HEK293 (cell line): ENCODE data around the gene RRM1.

Experiments
- CTCF ChIA-PET: fragments of 350-600 bp; formaldehyde crosslinking; extraction: SDS; loops from one replicate; lab custom pipeline; 2021; ENCODE audit warnings: antibody characterized with exemption; lab: Yijun Ruan, JAX
- POLR2A ChIA-PET: fragments of 300-600 bp; formaldehyde crosslinking; extraction: SDS; loops from one replicate; lab custom pipeline; 2020; ENCODE audit warnings: antibody characterized with exemption, inconsistent platforms; lab: Yijun Ruan, JAX
- H3K27ac ChIP-seq: fragments of 200-500 bp; sonication (Bioruptor generic); 2 replicates; pipeline ENCODE4 v1.5.1; 2014; ENCODE audit warnings: low read depth, low read length, control low read depth, inconsistent platforms; ENCODE audit errors: extremely low read depth
- H3K36me3 ChIP-seq, 2 experiments: fragments of 200-500 bp in 1 of 2; sonication (Bioruptor generic) in 1 of 2; 1 replicate in 1 of 2; 2 replicates in 1 of 2; pipeline ENCODE4 v1.5.1; 2014 to 2017; ENCODE audit warnings: inconsistent platforms in 2 of 2, low read length in 2 of 2; ENCODE audit not compliant: control insufficient read depth in 2 of 2, insufficient read depth in 1 of 2
- H3K4me1 ChIP-seq: fragments of 200-500 bp; sonication (Bioruptor generic); 2 replicates; pipeline ENCODE4 v1.5.1; 2014; ENCODE audit warnings: mild to moderate bottlenecking, low read length, inconsistent platforms; ENCODE audit not compliant: control insufficient read depth, insufficient read depth
- H3K4me3 ChIP-seq: 2 replicates; pipeline ENCODE4 v1.5.1; 2011; ENCODE audit warnings: low read depth, mild to moderate bottlenecking, control low read depth, low read length, moderate library complexity
- H3K9me3 ChIP-seq: fragments of 200-500 bp; sonication (Bioruptor generic); 2 replicates; pipeline ENCODE4 v1.5.1; 2014; ENCODE audit warnings: low read depth, low read length, inconsistent platforms; ENCODE audit not compliant: control insufficient read depth, insufficient read depth
- BCL6B ChIP-seq: fragments of 450-650 bp; formaldehyde crosslinking; IDR thresholded peaks from 2 replicates; pipeline ENCODE4 v1.5.1; 2017; ENCODE audit warnings: missing biosample characterization, missing genetic modification characterization
- CTCF ChIP-seq: fragments of 450-650 bp; formaldehyde crosslinking; IDR thresholded peaks from 2 replicates; pipeline ENCODE4 v1.5.1; 2016; ENCODE audit warnings: missing biosample characterization, missing genetic modification characterization
- HOXD13 ChIP-seq: sonication (generic); formaldehyde crosslinking; IDR thresholded peaks from 2 replicates; pipeline ENCODE4 v1.8.0; 2022; ENCODE audit warnings: missing genetic modification reagents, borderline replicate concordance
- INSM2 ChIP-seq: fragments of 450-650 bp; formaldehyde crosslinking; IDR thresholded peaks from 2 replicates; pipeline ENCODE4 v1.5.1; 2016; ENCODE audit warnings: missing biosample characterization, missing genetic modification characterization
- KLF1 ChIP-seq: fragments of 450-650 bp; formaldehyde crosslinking; IDR thresholded peaks from 2 replicates; pipeline ENCODE4 v1.5.1; 2016; ENCODE audit warnings: missing biosample characterization, missing genetic modification characterization
- KLF7 ChIP-seq: fragments of 450-650 bp; formaldehyde crosslinking; IDR thresholded peaks from 2 replicates; pipeline ENCODE4 v1.5.1; 2016; ENCODE audit warnings: missing biosample characterization, missing genetic modification characterization, borderline replicate concordance
- SCRT2 ChIP-seq: fragments of 450-650 bp; formaldehyde crosslinking; IDR thresholded peaks from 2 replicates; pipeline ENCODE4 v1.5.1; 2016; ENCODE audit warnings: missing biosample characterization, missing genetic modification characterization
- TCF7L2 ChIP-seq: IDR thresholded peaks from 2 replicates; pipeline ENCODE4 v1.6.1; 2011; ENCODE audit warnings: low read depth, mild to moderate bottlenecking, inconsistent platforms, low read length, moderate library complexity, borderline replicate concordance
- ZNF112 ChIP-seq: fragments of 450-650 bp; formaldehyde crosslinking; IDR thresholded peaks from 2 replicates; pipeline ENCODE4 v1.5.0; 2017; ENCODE audit warnings: missing biosample characterization, missing genetic modification characterization
- ZNF146 ChIP-seq: fragments of 450-650 bp; formaldehyde crosslinking; IDR thresholded peaks from 2 replicates; pipeline ENCODE4 v1.5.1; 2016; ENCODE audit warnings: missing biosample characterization, missing genetic modification characterization
- ZNF18 ChIP-seq: fragments of 450-650 bp; formaldehyde crosslinking; IDR thresholded peaks from 2 replicates; pipeline ENCODE4 v1.5.1; 2016; ENCODE audit warnings: missing biosample characterization, missing genetic modification characterization
- ZNF184 ChIP-seq: fragments of 450-650 bp; IDR thresholded peaks from 2 replicates; pipeline ENCODE4 v1.5.1; 2018; ENCODE audit warnings: missing biosample characterization, mild to moderate bottlenecking, missing genetic modification characterization
- ZNF211 ChIP-seq: fragments of 450-650 bp; formaldehyde crosslinking; IDR thresholded peaks from 2 replicates; pipeline ENCODE4 v1.5.1; 2016; ENCODE audit warnings: low read depth, missing biosample characterization, missing genetic modification characterization
- ZNF24 ChIP-seq: fragments of 450-650 bp; formaldehyde crosslinking; IDR thresholded peaks from 2 replicates; pipeline ENCODE4 v1.5.1; 2016; ENCODE audit warnings: missing biosample characterization, missing genetic modification characterization
- ZNF510 ChIP-seq: fragments of 450-650 bp; formaldehyde crosslinking; IDR thresholded peaks from 2 replicates; pipeline ENCODE4 v1.5.1; 2018; ENCODE audit warnings: mild to moderate bottlenecking, missing genetic modification characterization, missing biosample characterization; ENCODE audit not compliant: insufficient replicate concordance
- ZNF544 ChIP-seq: fragments of 450-650 bp; formaldehyde crosslinking; IDR thresholded peaks from 2 replicates; pipeline ENCODE4 v1.5.0; 2017; ENCODE audit warnings: missing biosample characterization, missing genetic modification characterization
- ZNF596 ChIP-seq: fragments of 450-650 bp; IDR thresholded peaks from 2 replicates; pipeline ENCODE4 v1.5.0; 2018; ENCODE audit warnings: missing biosample characterization, mild to moderate bottlenecking, missing genetic modification characterization, moderate library complexity

The RRM1 gene

GRCh38 chr11:4181782-4182721 is 87.5 kb downstream of the RRM1 start (continued):
- TF ChIP-seq CTCF (peak; percentile 83), ZNF24 (tag by site-specific recombination) (no peak), ZNF596 (tag by site-specific recombination) (no peak), KLF1 (no peak), ZNF112 (tag by site-specific recombination) (no peak), ZNF510 (tag by site-specific recombination) (no peak), BCL6B (tag by site-specific recombination) (no peak)

GRCh38 chr11:4183410-4184057 is 88.9 kb downstream of the RRM1 start:
- Histone ChIP-seq H3K4me3 (no peak overlapping the region), H3K4me1 (no peaks in the 10 kb centered on the region), H3K36me3 (no peaks in the 10 kb centered on the region), H3K27ac (no peak overlapping the region), H3K9me3 (no peaks in the 10 kb centered on the region)
- POLR2A ChIA-PET = no interaction called here
- CTCF ChIA-PET = interaction anchor here (0.7 to 4.1 kb wide), 4 partner anchors 310 to 986 kb away, joined by 3 to 46 read pairs (median 11); no protein-coding TSS in a partner anchor
- TF ChIP-seq ZNF146 (tag by site-specific recombination) = no peak
- no peak for TF ChIP-seq TCF7L2
- TF ChIP-seq INSM2 (tag by site-specific recombination) = no peak
- no peak for TF ChIP-seq KLF1
- no peak for TF ChIP-seq HOXD13
- TF ChIP-seq ZNF184 (tag by site-specific recombination) = no peak
- TF ChIP-seq ZNF211 (tag by site-specific recombination) = no peak
- no peak for TF ChIP-seq ZNF544 (tag by site-specific recombination)
- TF ChIP-seq KLF7 (tag by site-specific recombination) = no peak

GRCh38 chr11:4184163-4184916 is 89.7 kb downstream of the RRM1 start:
- Histone ChIP-seq H3K36me3 (no peaks in the 10 kb centered on the region), H3K27ac (no peak overlapping the region), H3K4me3 (no peak overlapping the region), H3K9me3 (no peaks in the 10 kb centered on the region), H3K4me1 (no peaks in the 10 kb centered on the region)
- ChIA-PET POLR2A (interaction anchor here (0.6 kb wide), 1 partner anchor 446 kb away, joined by 5 read pairs; no protein-coding TSS in a partner anchor), CTCF (interaction anchor here (0.7 to 4.1 kb wide), 5 partner anchors 19 to 986 kb away, joined by 3 to 46 read pairs (median 4); no protein-coding TSS in a partner anchor)
- peak; percentile 63 for TF ChIP-seq SCRT2 (tag by site-specific recombination)
- TF ChIP-seq ZNF18 (tag by site-specific recombination) = no peak
- no peak for TF ChIP-seq ZNF146 (tag by site-specific recombination)
